Measurements from ENCODE around the gene HPSE.
A peak's percentile ranks its signal among the peaks of the same experiment; 100 is the strongest.

Gene HPSE

GRCh38 chr4:83371235-83371634 is 36.6 kb upstream of the HPSE start:
- TF ChIP-seq, protein P1, sequence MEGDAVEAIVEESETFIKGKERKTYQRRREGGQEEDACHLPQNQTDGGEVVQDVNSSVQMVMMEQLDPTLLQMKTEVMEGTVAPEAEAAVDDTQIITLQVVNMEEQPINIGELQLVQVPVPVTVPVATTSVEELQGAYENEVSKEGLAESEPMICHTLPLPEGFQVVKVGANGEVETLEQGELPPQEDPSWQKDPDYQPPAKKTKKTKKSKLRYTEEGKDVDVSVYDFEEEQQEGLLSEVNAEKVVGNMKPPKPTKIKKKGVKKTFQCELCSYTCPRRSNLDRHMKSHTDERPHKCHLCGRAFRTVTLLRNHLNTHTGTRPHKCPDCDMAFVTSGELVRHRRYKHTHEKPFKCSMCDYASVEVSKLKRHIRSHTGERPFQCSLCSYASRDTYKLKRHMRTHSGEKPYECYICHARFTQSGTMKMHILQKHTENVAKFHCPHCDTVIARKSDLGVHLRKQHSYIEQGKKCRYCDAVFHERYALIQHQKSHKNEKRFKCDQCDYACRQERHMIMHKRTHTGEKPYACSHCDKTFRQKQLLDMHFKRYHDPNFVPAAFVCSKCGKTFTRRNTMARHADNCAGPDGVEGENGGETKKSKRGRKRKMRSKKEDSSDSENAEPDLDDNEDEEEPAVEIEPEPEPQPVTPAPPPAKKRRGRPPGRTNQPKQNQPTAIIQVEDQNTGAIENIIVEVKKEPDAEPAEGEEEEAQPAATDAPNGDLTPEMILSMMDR (IDR thresholded peaks at IDR 0.05; ENCODE audit: low read depth, low read length): no peak
- no peak for DNase-seq (ENCODE audit: low read depth, low spot score)
- no peak overlapping the region for H3K4me3 ChIP-seq (ENCODE audit: low read depth, low read length)
- in situ Hi-C loops (cut with HindIII; ENCODE audit: low sequenced_read_pairs): no loop called here

DNA sequence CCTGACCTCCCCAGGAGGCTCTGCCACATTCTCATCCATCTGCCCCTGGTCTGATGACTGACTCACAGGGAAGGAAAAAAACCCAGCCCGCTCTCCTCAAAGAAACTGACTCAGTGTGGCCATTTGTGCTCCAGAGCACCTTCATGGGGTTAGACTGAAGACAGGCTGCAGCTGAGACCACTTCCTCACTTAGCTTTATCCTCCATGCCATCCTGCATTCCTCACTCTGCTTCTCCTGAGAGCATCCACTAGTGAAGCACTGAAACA is 35.9 kb upstream of the HPSE start:
- no peak overlapping the region for H3K4me3 ChIP-seq (ENCODE audit: low read depth, low read length)
- in situ Hi-C loops (cut with HindIII; ENCODE audit: low sequenced_read_pairs): no loop called here
- TF ChIP-seq, protein P1 (IDR thresholded peaks at IDR 0.05; ENCODE audit: low read depth, low read length): no peak
- DNase-seq (ENCODE audit: low read depth, low spot score): peak; percentile 43

- no peak overlapping the region for H3K4me3 ChIP-seq (ENCODE audit: low read depth, low read length)
- in situ Hi-C loops (cut with HindIII; ENCODE audit: low sequenced_read_pairs): no loop called here
- DNase-seq (ENCODE audit: low read depth, low spot score): no peak
- TF ChIP-seq, protein P1 (IDR thresholded peaks at IDR 0.05; ENCODE audit: low read depth, low read length): no peak
These were observed 35.4 kb upstream of the HPSE start for GRCh38 chr4:83369831-83370639.

GRCh38 chr4:83364312-83364711 is 29.7 kb upstream of the HPSE start:
- TF ChIP-seq, protein P1 (IDR thresholded peaks at IDR 0.05; ENCODE audit: low read depth, low read length): no peak
- in situ Hi-C loops (cut with HindIII; ENCODE audit: low sequenced_read_pairs): no loop called here
- H3K4me3 ChIP-seq (ENCODE audit: low read depth, low read length): no peak overlapping the region
- DNase-seq (ENCODE audit: low read depth, low spot score): no peak

DNA sequence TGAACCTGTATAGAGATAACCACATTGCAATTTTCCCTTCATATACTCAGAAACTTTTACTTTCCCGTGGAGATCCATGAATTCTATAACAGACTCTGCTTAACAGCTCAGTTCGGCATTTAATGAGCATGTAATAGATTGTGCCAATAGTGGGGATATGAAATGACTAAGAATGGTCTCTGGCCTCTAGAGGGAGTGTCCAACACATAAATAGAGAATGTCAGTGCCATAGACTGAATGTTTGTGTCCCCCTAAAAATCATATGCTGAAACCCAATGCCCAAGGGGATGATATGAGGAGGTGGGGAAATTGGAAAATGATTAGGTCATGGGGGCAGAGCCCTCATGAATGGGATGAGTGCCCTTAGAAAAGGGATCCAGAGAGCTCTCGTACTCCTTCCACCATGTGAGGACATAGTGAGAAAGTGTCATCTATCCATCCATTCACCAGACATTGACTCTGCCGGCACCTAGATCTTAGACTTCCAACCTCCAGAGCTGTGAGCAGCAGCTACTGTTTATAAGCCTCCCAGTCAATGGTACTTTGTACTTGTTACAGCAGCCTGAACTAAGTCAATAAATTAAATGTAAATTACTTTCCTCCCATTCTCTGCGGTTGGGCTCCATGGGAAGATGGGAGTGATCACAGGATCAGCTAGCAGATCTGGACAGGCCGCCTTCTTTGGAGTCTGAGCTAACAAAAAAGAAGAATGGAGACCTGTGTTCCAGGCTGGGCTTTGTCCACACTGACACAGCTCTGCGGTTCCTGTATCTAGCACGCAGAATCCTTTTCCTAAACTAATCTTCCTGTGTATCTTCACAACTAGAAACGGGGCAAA is 28.1 kb upstream of the HPSE start:
- peak; percentile 43 for DNase-seq (ENCODE audit: low read depth, low spot score)
- no peak overlapping the region for H3K4me3 ChIP-seq (ENCODE audit: low read depth, low read length)
- TF ChIP-seq, protein P1 (IDR thresholded peaks at IDR 0.05; ENCODE audit: low read depth, low read length): peak; percentile 56
- in situ Hi-C loops (cut with HindIII; ENCODE audit: low sequenced_read_pairs): no loop called here

DNA sequence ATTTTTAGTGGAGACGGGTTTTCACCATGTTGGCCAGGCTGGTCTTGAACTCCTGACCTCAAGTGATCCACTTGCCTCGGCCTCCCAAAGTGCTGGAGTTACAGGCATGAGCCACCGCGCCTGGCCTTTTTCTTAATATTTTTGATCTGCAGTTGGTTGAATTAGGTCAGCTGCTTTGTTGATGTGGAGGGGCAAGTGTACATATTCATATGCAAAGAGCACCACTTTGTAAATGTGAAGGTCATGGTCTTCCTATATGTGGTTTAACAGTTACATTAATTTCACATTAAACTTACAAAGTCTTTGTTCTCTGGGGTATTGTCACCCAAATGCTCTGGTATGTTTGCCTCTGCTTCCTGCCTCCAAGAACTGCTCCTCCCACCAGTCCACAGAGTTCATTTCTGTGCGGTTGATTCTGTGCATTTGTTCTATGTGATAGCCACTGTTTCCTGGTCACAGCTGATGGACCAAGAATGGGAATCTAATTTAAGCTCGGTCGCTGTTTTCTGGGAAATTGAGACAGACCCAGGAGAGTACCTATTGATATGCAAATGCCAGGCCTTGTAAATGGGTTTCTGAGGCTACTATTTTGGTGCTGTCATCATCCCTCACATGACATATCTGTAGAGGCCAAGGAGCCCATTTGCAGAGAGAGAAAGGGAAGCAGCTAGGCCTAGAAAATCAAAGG is 26.9 kb upstream of the HPSE start:
- TF ChIP-seq, protein P1 (IDR thresholded peaks at IDR 0.05; ENCODE audit: low read depth, low read length): no peak
- in situ Hi-C loops (cut with HindIII; ENCODE audit: low sequenced_read_pairs): no loop called here
- DNase-seq (ENCODE audit: low read depth, low spot score): no peak
- H3K4me3 ChIP-seq (ENCODE audit: low read depth, low read length): no peak overlapping the region

All from astrocyte of the spinal cord (primary cell).